Endothelial cell of umbilical vein (primary cell): ENCODE data around the gene UNCX.

ENCODE experiments used
- CTCF ChIP-seq, 2 donors: IDR thresholded peaks; 1 replicate in 1 of 2; 2 replicates in 1 of 2; pipeline ENCODE4 v1.5.1; 2011; ENCODE audit warnings: low read length in 2 of 2, mild to moderate bottlenecking in 2 of 2, moderate library complexity in 2 of 2, control low read depth in 1 of 2, inconsistent platforms in 1 of 2, low read depth in 1 of 2; ENCODE audit not compliant: insufficient read depth in 1 of 2; ENCODE audit errors: extremely low read depth in 1 of 2
- EZH2 ChIP-seq: IDR thresholded peaks from 2 replicates; pipeline ENCODE4 v1.6.1; 2012; ENCODE audit warnings: borderline replicate concordance, low read depth, mild to moderate bottlenecking, moderate library complexity, low read length, inconsistent platforms; ENCODE audit not compliant: severe bottlenecking
- FOS ChIP-seq: IDR thresholded peaks from 2 replicates; pipeline ENCODE4 v1.6.1; 2011; ENCODE audit warnings: mild to moderate bottlenecking, low read length, moderate library complexity, borderline replicate concordance; ENCODE audit not compliant: insufficient read depth
- MYC ChIP-seq: IDR thresholded peaks from one replicate; pipeline ENCODE4 v1.6.1; 2011; ENCODE audit warnings: mild to moderate bottlenecking, low read depth, low read length
- POLR2A ChIP-seq: IDR thresholded peaks from 2 replicates; pipeline ENCODE4 v1.6.1; 2012; ENCODE audit warnings: low read depth, mild to moderate bottlenecking, control low read depth, low read length
- POLR2AphosphoS5 ChIP-seq: IDR thresholded peaks from 2 replicates; pipeline ENCODE4 v1.6.1; 2012; ENCODE audit warnings: low read depth, mild to moderate bottlenecking, control low read depth, low read length, moderate library complexity; ENCODE audit not compliant: insufficient read depth

- no peak for TF ChIP-seq CTCF (IDR thresholded peaks at IDR 0.05; ENCODE audit: extremely low read depth in 1 of 2, insufficient read depth in 1 of 2, low read depth in 1 of 2, low read length in 2 of 2)
- peak; percentile 46 for TF ChIP-seq POLR2AphosphoS5
- no peak for TF ChIP-seq POLR2A
- no peak for TF ChIP-seq MYC
- no peak for TF ChIP-seq EZH2
- peak; percentile 70 for TF ChIP-seq FOS
These were observed 40.4 kb upstream of the UNCX start for GRCh38 chr7:1192171-1192676.
